Measurements from ENCODE around the gene TRAT1. TPM values are rescaled to one million over a fixed set of nuclear protein-coding genes. Genes with fewer than 3 reads are reported as not detected.

Gene TRAT1
- total RNA-seq, 2 donors from 2014 or later = 0.90 TPM; not detected in 1

GRCh38 chr3:108899530-108899929, 76.9 kb downstream of the TRAT1 start:
- H3K36me3 ChIP-seq = no peaks in the 10 kb centered on the region
- no peaks in the 10 kb centered on the region for H3K27me3 ChIP-seq
- DNase-seq (ENCODE audit: low spot score) = no peak
- H3K4me3 ChIP-seq = no peak overlapping the region
- H3K27ac ChIP-seq = no peak overlapping the region
- no peaks in the 10 kb centered on the region for H3K4me1 ChIP-seq
- no peak for TF ChIP-seq CTCF (IDR thresholded peaks at IDR 0.05)
- no peaks in the 10 kb centered on the region for H3K9me3 ChIP-seq

Other genes with a start within 250 kb of the TRAT1 start
- gene CIP2A, start 233.3 kb upstream of the TRAT1 start, total RNA-seq = 1 to 10 TPM in 1 of 2 donors, under 1 TPM in 1; 0.83 to 2.9 TPM
- gene DZIP3, start 233.1 kb upstream of the TRAT1 start, total RNA-seq = 10 to 100 TPM in 1 of 2 donors, 1 to 10 TPM in 1; 7.6 to 16.1 TPM
- not detected for gene RETNLB, start 65.4 kb upstream of the TRAT1 start, total RNA-seq
- not detected for gene GUCA1C, start 131.1 kb downstream of the TRAT1 start, total RNA-seq